ENCODE data around the gene CAMK4.

- TF ChIP-seq CTCF (IDR thresholded peaks at IDR 0.05; ENCODE audit: control extremely low read depth in 1 of 3, insufficient read depth in 1 of 3, low read depth in 1 of 3, low read length in 3 of 3) (no peak), SUZ12 (IDR thresholded peaks at IDR 0.05; ENCODE audit: low read length) (no peak), CREB1 (IDR thresholded peaks at IDR 0.05) (no peak)
These were observed 1.7 kb downstream of the CAMK4 start for GRCh38 chr5:111225926-111226325.

All from H1 (cell line).